OCI-LY1 (cell line): ENCODE measurements around the gene ABLIM1.

Source experiments
- H2AFZ ChIP-seq: fragments of 200-600 bp; sonication (generic), shearing (Covaris generic); 2 replicates; pipeline ENCODE4 v1.6.0; 2014; ENCODE audit warnings: antibody characterized with exemption, mild to moderate bottlenecking, low read length
- H3F3A ChIP-seq: fragments of 200-600 bp; sonication (generic), shearing (Covaris generic); 2 replicates; pipeline ENCODE4 v1.6.0; 2014; ENCODE audit warnings: mild to moderate bottlenecking, antibody characterized with exemption, low read length, moderate library complexity; ENCODE audit not compliant: insufficient read depth
- H3K27ac ChIP-seq: fragments of 200-600 bp; sonication (generic); 2 replicates; pipeline ENCODE4 v1.5.1; 2014; ENCODE audit warnings: low read length, mixed run types, mild to moderate bottlenecking, low read depth; ENCODE audit not compliant: poor library complexity, severe bottlenecking
- H3K27me3 ChIP-seq: fragments of 200-600 bp; sonication (generic); 2 replicates; pipeline ENCODE4 v1.6.0; 2014; ENCODE audit warnings: antibody characterized with exemption, mild to moderate bottlenecking, low read length, moderate library complexity; ENCODE audit not compliant: insufficient read depth
- H3K36me3 ChIP-seq: fragments of 200-600 bp; sonication (generic); 2 replicates; pipeline ENCODE4 v1.6.1; 2014; ENCODE audit warnings: mild to moderate bottlenecking, antibody characterized with exemption, low read length, moderate library complexity, mixed read lengths; ENCODE audit not compliant: insufficient read depth
- H3K4me1 ChIP-seq: fragments of 200-600 bp; sonication (generic); 2 replicates; pipeline ENCODE4 v1.5.1; 2014; ENCODE audit warnings: mild to moderate bottlenecking, low read length, moderate library complexity; ENCODE audit not compliant: insufficient read depth, severe bottlenecking
- H3K4me2 ChIP-seq: fragments of 200-600 bp; sonication (generic), shearing (Covaris generic); 2 replicates; pipeline ENCODE4 v1.6.1; 2014; ENCODE audit warnings: low read length
- H3K4me3 ChIP-seq: fragments of 200-600 bp; sonication (generic); 2 replicates; pipeline ENCODE4 v1.5.1; 2014; ENCODE audit warnings: low read length, low read depth, mild to moderate bottlenecking, mixed read lengths; ENCODE audit not compliant: poor library complexity, severe bottlenecking
- H3K79me2 ChIP-seq: fragments of 200-600 bp; shearing (Covaris generic); 2 replicates; pipeline ENCODE4 v1.6.1; 2016; ENCODE audit warnings: mixed run types, low read length, mixed read lengths; ENCODE audit not compliant: insufficient read depth
- H3K9ac ChIP-seq: fragments of 200-600 bp; sonication (generic), shearing (Covaris generic); 2 replicates; pipeline ENCODE4 v1.6.1; 2014; ENCODE audit warnings: mild to moderate bottlenecking, low read length, mixed read lengths
- H3K9me2 ChIP-seq: fragments of 200-600 bp; sonication (generic), shearing (Covaris generic); 2 replicates; pipeline ENCODE4 v1.6.1; 2014; ENCODE audit warnings: low read depth, mild to moderate bottlenecking, low read length, mixed read lengths
- H3K9me3 ChIP-seq: fragments of 200-600 bp; shearing (Covaris generic); 2 replicates; pipeline ENCODE4 v1.6.1; 2014; ENCODE audit warnings: low read length, mixed read lengths
- H4K20me1 ChIP-seq: fragments of 200-600 bp; sonication (generic), shearing (Covaris generic); 2 replicates; pipeline ENCODE4 v1.6.0; 2016; ENCODE audit warnings: mild to moderate bottlenecking, low read length; ENCODE audit not compliant: insufficient read depth
- EZH2 ChIP-seq: fragments of 200-600 bp; sonication (generic), shearing (Covaris generic); IDR thresholded peaks from 2 replicates; pipeline ENCODE4 v1.8.0; 2017; ENCODE audit warnings: borderline replicate concordance, mixed run types, mild to moderate bottlenecking, antibody characterized with exemption, low read length, moderate library complexity, mixed read lengths
- TF ChIP-seq, protein P1 (sequence below): fragments of 200-600 bp; sonication (generic), shearing (Covaris generic); IDR thresholded peaks from 2 replicates; pipeline ENCODE4 v1.5.1; 2017; ENCODE audit warnings: mild to moderate bottlenecking, antibody characterized with exemption, low read length, moderate library complexity, mixed read lengths

ABLIM1 gene

DNA sequence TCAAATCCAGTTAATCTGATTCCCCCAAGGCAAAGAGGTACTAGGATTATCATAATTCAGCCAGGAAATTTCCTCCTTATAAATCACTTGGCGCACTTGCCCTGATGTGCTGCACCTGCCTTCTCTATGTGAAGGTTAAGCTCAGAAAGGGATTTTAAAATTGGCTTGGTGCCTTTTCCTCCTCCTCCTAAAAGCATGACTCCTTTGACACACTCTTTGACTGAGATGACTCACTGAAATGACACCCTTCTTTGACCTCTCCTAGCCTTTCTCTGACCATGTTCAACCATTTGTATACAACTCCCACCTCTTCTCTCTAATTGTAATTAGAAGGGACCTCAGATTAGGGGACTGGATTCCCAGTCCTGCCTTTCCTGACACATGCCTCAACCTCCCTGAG lies 46.5 kb downstream of the ABLIM1 start:
- Histone ChIP-seq H4K20me1 (no peaks in the 10 kb centered on the region), H3K4me2 (no peak overlapping the region), H3F3A (no peaks in the 10 kb centered on the region), H3K4me1 (no peaks in the 10 kb centered on the region), H3K79me2 (no peaks in the 10 kb centered on the region), H3K9me3 (no peaks in the 10 kb centered on the region), H3K36me3 (no peaks in the 10 kb centered on the region), H3K4me3 (no peak overlapping the region), H3K9ac (no peak overlapping the region), H3K27ac (no peak overlapping the region), H2AFZ (no peak overlapping the region), H3K27me3 (no peaks in the 10 kb centered on the region; the same call in 1 of the 2 replicates), H3K9me2 (no peaks in the 10 kb centered on the region)
- no peak for TF ChIP-seq EZH2
- TF ChIP-seq, protein P1, sequence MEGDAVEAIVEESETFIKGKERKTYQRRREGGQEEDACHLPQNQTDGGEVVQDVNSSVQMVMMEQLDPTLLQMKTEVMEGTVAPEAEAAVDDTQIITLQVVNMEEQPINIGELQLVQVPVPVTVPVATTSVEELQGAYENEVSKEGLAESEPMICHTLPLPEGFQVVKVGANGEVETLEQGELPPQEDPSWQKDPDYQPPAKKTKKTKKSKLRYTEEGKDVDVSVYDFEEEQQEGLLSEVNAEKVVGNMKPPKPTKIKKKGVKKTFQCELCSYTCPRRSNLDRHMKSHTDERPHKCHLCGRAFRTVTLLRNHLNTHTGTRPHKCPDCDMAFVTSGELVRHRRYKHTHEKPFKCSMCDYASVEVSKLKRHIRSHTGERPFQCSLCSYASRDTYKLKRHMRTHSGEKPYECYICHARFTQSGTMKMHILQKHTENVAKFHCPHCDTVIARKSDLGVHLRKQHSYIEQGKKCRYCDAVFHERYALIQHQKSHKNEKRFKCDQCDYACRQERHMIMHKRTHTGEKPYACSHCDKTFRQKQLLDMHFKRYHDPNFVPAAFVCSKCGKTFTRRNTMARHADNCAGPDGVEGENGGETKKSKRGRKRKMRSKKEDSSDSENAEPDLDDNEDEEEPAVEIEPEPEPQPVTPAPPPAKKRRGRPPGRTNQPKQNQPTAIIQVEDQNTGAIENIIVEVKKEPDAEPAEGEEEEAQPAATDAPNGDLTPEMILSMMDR: no peak

DNA sequence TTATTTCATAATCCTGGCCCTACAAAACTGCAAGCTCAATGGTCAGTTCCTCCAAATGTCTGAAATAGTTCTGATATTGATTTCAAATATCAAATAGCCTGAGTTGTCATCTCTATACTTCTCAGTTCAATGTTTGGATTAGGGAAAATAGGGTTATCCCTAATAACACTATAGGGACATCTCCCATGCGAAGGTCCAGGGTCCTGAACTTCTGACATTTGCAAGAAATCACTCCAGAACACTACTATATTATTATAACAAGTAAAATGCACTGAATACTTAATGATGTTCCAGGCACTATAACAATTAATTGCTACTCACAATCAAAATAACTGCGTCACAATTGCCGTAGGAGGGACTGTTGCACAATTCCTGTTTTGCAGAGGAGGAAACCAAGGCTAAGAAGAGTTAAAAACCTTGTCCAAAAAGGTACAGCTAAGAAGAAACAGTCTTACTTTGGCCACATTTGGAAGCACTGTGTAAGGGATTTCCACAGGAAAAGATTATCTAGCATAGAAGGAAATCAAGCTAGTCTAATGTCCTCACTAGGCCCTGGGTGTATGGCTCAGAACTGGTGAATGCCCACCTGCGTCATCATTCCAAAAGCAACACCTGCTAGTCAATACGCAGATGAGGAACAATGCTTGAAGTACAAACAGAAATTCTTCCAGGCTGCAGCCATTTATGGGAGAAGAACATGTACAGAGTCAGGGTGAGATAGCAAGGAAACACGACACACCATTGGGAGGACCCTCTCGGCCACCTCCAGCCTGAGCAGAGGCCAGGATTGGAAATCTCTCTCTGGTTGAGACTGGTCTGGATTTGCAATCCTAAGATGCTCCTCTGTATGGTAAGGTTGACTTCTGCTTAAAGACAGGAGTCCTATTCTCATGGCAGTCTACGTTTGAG lies 48.3 kb downstream of the ABLIM1 start:
- Histone ChIP-seq H3K9me3 (no peaks in the 10 kb centered on the region), H2AFZ (no peak overlapping the region), H3K79me2 (no peaks in the 10 kb centered on the region), H3K4me1 (no peaks in the 10 kb centered on the region), H3K9ac (no peak overlapping the region), H3K27me3 (peaks cover 6% of the 10 kb centered on the region), H3K4me2 (no peak overlapping the region), H3K4me3 (no peak overlapping the region), H4K20me1 (no peaks in the 10 kb centered on the region), H3K9me2 (no peaks in the 10 kb centered on the region), H3F3A (no peaks in the 10 kb centered on the region), H3K36me3 (no peaks in the 10 kb centered on the region), H3K27ac (no peak overlapping the region)
- no peak for TF ChIP-seq EZH2
- TF ChIP-seq, protein P1: no peak

DNA sequence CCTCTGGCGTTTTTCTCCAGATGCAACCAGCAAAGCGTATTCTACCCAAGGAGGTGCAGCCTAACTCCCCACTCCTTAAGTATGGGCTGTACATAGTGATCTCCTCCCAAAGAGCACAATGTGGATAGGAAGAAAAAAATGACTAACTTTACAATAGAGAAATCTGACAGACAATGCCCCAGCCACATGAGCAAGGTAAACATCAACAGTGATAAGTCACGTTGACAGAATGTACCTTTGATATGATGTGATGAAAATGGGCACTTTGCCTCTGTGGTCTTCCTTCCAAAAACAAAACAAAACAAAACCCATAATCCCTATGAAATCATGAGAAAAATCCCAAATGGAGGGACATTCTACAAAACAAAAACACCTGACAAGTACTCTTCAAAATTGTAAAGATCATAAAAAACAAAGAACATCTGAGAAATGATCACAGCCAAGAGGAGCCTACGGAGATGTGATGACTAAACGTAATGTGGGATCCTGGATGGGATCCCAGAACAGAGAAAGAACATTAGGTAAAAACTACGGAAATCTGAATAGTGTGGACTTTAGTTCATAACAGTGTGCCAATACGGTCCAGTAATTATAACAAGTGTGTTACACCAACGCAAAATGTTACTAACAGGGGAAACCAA lies 50.6 kb downstream of the ABLIM1 start:
- no peaks in the 10 kb centered on the region for H3K9me2 ChIP-seq
- H3K4me2 ChIP-seq: no peak overlapping the region
- no peak overlapping the region for H3K27ac ChIP-seq
- H3K9ac ChIP-seq: no peak overlapping the region
- no peaks in the 10 kb centered on the region for H3K36me3 ChIP-seq
- no peaks in the 10 kb centered on the region for H3K79me2 ChIP-seq
- no peak overlapping the region for H2AFZ ChIP-seq
- H3K27me3 ChIP-seq: peaks cover 6% of the 10 kb centered on the region
- no peak for TF ChIP-seq EZH2
- TF ChIP-seq, protein P1: no peak
- H3K9me3 ChIP-seq: no peaks in the 10 kb centered on the region
- H3K4me1 ChIP-seq: no peaks in the 10 kb centered on the region
- no peaks in the 10 kb centered on the region for H3F3A ChIP-seq
- H4K20me1 ChIP-seq: no peaks in the 10 kb centered on the region
- no peak overlapping the region for H3K4me3 ChIP-seq
